GM19043 (cell line): ENCODE data around the gene FAM20A.
"Not testable (repeated sequence)": the region's sequence is repeated elsewhere in the genome, so short reads cannot be mapped to it uniquely, and the experiment has no call there.

Source experiments
- ATAC-seq: cut with Tn5 transposase; IDR thresholded peaks from one replicate; pipeline ENCODE4 v1.9.1; 2021; ENCODE audit warnings: low read depth; ENCODE audit not compliant: unreplicated experiment

The FAM20A gene

DNA sequence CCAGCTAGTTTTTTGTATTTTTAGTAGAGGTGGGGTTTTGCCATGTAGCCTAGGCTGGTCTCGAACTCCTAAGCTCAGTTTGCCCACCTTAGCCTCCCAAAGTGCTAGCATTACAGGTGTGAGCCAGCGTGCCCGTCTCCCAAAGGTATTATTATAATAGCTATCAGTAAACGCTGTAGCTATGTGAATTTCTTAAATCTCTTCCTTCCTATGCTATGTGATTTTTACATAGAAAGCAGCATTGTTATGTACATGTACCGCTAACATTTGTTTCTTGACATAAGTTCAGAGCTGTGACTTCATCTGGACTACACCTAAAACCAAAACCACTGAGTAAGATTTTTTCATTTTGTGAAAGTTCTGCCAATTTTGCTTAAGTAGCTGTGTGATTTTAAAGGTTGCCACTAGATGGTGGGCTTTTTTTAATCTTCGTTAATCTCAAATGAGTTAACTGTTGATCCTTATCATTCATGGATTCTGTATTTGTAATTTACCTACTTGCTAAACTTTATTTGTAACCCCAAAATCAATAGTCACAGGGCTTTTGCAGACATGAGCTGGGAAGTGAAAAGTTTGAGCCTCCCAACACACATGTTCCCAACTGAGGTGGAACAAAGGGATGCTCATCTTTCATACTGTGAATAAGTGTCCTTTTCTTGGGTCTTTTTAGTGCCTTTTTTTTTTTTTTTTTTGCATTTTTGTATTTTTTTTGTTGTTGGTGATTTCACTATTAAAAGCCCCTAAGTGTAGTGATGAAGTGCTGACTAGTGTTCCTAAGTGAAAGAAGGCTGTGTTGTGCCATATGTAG, 67.1 kb downstream of the FAM20A start:
- ATAC-seq, result no peak

DNA sequence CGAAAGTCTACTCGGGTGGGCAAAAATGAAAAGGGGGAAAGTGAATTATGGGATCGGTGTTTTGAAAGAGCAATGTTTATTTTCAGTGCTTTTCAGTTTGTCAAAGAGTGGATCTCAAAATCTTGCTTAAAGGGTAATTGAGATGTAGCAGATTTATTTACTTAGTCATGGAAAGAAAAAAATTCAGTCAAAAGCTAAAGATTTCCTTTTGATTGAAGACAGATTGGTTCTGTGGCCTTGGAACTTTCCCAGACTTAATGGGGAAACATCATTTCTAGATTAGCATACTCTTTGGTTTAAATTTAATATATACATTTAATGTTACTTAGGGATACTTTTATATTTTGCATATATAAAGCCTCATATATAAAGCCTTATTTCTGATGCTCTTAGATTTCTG, 68.3 kb downstream of the FAM20A start:
- ATAC-seq, result no peak

DNA sequence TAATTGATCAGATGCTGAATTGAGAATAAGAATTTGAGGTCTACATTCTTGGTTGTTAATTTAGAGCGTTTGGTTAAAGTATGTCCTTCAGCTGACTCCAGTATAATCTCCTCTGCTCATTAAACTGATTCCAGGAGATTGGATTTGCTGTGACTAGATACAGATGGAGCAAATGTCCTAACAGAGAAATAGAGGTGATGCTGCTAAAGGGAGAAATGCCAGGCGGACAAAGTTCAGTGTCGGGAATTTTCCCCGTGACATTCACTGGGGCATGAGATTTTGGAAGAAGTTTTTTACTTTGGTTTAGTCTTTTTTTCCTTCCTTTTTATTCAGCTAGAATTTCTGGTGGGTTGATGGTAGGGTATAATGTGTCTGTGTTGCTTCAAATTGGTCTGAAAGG, 69.9 kb downstream of the FAM20A start:
- no peak for ATAC-seq

DNA sequence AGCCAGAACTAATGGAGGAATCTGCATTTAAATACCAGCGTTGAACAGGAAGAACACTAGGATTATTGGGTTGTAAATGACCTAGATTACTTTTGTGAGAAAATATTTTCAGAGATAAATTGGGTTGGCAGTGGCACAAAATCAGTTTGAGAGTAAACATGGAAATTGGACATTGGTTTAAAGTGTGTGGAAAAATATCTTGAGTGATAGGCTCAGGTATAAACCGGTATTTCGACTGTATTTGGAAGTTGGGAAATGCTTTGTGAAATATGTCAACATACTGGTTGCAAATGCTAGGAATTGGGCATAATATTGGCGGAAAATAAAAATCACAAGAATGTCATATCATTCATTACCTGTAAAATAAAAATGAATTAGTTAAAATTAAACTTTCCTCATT, 73.9 kb downstream of the FAM20A start:
- ATAC-seq, result no peak

DNA sequence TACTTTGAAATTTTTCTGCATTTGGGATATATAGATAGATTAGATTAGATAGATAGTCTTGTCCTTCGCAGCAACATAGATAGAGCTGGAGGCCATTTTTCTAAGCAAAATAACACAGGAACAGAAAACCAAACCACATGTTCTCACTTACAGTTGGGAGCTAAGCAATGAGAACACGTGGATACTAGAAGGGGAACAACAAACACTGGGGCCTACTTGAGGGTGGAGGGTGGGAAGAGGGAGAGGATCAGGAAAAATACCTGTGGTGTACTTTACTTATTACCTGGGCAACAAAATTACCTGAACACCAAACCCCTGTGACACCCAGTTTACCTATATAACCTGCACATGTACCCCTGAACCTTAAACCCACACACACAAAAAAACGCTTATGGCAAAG, 74.6 kb downstream of the FAM20A start:
- ATAC-seq, result no peak

DNA sequence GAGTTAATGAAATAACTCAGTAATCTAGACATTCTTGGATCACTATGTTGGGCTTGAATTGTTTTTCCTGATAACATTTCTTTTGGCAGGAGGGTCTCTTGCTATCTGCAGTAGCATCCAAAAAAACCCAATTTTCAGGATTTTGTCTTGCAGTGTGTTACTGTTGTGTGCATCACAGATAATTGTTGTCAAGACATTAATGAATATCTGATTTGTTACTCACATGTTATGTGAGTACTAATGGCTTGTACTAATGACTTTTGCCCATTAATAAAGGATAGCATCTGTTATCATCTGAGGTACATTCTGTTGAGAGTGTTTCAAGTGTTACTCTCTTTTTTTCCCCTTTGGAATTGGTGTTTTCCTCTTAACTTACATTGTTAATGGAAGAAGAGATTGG, 78.9 kb downstream of the FAM20A start:
- no peak for ATAC-seq

DNA sequence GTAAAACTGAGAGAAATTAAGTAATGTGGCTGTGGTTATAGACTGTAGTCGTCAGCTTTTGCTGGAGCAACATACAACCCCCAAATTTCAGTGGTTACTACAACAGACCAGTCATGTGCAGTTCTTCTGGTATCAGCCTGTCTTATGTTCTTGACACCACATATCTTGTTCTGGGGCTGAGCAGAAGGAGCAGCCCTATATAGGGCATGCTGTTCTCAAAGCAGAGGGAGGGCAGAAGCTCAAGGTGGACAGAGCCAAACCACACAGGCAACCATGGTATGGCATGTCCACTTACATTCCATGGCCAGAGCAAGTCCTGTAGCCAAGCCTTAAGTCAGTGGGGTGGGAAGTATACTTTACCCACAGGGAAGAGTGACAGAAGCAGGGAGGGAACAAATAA, 81.3 kb downstream of the FAM20A start:
- ATAC-seq, result no peak

DNA sequence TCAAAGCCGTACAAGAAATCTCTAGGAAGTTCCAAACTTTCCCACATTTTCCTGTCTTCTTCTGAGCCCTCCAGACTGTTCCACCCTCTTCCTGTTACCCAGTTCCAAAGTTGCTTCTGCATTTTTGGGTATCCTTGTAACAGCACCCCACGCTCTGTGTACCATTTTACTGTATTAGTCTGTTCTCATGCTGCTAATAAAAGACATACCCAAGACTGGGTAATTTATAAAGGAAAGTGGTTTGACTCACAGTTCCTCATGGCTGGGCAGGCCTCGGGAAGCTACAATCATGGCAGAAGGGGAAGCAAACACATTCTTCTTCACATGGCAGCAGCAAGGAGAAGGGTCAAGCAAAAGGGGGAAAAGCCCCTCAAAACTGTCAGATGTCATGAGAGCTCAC, 82.1 kb downstream of the FAM20A start:
- ATAC-seq, result not testable (repeated sequence)

DNA sequence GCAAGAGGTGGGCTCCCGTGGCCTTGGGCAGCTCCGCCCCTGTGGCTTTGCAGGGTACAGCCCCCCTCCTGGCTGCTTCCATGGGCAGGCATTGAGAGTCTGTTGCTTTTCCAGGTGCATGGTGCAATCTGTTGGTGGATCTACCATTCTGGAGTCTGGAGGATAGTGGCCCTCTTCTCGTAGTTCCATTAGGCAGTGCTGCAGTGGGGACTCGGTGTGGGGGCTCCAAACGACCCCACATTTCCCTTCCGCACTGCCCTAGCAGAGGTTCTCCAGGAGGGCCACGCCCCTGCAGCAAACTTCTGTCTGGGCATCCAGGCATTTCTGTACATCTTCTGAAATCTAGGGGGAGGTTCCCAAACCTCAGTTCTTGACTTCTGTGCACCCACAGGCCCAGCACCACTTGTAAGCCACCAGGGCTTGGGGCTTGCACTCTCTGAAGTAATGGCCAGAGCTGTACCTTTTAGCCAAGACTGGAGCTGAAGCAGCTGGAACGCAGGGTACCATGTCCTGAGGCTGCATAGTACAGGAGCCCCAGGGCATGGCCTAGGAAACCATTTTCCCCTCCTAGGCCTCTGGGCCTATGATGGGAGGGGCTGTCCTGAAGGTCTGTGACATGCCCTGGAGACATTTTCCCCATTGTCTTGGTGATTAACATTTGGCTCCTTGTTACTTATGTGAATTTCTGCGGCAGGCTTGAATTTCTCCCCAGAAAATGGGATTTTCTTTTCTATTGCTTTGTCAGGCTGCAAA, 82.9 kb downstream of the FAM20A start:
- no peak for ATAC-seq

DNA sequence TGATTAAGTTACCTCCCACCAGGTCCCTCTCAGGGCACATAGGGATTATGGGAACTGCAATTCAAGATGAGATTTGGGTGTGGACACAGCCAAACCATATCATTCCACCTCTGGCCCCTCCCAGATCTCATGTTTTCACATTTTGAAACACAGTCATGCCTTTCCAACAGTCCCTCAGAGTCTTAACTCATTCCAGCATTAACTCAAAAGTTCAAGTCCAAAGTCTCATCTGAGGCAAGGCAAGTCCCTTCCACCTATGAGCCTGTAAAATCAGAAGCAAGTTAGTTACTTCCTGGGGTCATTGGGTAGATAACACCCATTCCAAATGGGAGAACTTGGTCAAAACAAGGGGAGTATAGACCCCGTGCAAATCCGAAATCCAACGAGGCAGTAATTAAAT, 83.6 kb downstream of the FAM20A start:
- not testable (repeated sequence) for ATAC-seq

DNA sequence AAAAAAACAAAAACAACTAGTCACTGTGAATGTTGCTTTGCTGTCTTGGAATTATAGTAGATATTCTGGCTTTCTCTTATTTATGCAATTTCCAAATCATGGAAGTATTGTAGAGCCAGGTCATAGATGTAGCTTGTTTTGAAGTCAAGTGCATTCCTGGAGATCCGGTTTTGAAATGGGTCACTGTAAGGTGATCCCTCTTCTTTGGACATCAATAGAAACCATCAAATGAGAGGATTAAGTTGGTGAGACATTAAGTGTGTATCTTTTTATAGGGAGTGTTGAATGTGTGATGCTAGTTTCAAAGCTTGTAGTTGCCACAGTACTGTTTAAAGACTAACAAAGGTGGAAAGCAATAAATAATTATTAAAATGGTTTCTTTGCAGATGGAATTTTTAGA, 84.4 kb downstream of the FAM20A start:
- no peak for ATAC-seq

DNA sequence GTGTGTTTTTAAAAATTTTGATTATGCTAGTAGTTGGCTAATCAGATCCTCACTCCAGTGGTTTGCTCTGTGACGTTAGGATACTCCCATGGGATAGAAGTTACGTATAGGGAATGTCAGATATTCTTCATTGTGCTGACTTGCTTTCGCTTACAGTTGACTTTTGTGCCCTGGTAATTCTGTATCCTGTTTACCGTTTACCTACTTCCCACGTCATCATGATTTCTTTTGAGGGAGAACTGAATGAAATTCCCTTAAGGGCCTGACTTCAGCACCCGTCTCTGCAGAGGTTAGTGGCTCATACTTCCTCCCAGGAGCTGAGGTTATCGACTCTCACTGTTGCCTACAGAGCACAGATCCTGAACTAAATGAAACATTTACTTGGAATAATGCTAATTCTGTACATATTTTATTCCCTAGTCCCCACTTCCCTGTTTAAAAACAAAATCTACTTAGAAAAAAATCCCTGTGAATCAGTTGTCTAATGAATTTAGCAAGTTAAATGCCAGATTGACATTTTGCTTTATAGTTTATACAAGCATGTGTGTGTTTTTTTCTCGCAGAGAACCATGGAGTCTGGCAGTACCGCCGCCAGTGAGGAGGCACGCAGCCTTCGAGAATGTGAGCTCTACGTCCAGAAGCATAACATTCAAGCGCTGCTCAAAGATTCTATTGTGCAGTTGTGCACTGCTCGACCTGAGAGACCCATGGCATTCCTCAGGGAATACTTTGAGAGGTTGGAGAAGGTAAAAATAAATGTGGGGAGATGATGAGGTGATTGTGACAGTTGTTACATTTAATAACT, 86.1 kb downstream of the FAM20A start:
- ATAC-seq, result no peak

DNA sequence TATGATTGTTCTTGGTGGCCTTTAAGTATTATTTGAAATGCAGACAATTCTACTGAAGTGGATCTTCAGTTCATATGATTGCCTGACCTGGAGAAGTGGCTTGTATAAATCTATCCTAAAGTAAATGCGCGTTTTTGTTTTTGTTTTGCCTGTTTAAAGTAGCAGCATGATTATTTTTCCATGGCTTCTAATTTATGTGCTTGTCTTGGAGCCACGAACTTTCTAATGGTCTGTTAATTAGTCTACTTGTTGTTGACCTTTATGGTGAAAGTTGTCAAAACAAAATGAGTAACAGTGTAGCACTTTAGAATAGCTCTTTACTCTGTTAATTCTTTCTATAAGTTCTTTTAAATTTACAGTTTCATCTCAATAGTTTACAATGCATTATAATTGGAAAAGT, 87.2 kb downstream of the FAM20A start:
- ATAC-seq, result no peak

DNA sequence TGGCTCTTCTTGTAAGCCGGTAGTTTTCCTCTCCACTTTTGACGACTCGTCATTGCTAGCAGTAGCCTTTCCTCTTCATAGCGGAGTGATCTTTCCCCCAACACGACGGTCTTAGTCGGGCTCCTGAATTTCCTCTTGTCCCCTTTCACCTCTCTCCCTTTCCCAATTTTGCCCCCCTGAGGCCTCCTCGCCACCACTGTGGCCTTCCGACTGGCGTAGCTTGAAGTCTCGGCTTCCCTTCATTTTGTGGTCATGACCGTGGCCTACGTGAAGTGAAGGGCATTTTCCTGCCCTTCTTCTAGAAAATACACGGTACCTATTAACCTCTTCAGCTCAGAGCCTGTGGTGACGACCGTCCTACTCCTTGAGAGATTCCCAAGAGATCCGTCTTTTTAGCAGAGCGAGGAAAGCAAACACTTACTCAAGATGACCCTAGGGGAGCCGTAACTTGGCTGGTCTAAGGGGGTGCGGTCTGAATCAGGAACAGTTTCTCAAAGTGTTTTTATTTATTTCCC, 88.2 kb downstream of the FAM20A start:
- ATAC-seq, result no peak

DNA sequence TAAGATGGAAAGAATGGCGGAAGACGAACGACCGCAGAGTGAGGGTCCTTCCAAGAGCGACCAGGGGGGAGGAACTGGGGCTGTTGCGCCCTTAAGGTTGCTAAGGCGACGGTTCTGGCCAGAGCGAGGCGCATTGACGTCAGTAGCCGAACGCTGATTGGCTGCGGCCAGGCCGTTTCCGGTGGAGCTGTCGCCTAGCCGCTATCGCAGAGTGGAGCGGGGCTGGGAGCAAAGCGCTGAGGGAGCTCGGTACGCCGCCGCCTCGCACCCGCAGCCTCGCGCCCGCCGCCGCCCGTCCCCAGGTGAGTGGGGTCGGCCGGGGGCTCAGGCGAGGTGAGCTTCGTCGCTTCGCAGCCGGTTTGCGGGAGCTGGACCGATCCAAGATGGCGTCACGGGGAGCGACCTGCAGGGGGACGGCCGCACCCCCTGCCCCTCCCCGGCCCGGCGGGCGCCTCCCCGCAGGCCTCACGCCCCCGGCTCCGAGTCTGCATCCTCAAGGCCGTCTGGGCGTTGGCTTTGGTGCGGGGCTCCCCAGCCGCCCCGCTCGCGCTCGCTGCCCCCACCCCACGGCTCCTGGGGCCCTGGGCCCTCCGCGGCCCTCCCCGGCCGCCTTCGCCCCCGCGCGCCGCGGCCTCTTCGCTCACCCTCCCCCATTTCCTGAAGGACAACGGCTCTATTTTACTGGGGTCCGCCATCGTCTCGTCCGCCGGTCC, 88.8 kb downstream of the FAM20A start, which contains the start of gene PRKAR1A:
Gene PRKAR1A, plus strand, starts transcription at position 184 of the 713 bp plus-strand sequence. CDS start 2,970 bp downstream, outside the sequence.
- ATAC-seq, result peak; percentile 83

DNA sequence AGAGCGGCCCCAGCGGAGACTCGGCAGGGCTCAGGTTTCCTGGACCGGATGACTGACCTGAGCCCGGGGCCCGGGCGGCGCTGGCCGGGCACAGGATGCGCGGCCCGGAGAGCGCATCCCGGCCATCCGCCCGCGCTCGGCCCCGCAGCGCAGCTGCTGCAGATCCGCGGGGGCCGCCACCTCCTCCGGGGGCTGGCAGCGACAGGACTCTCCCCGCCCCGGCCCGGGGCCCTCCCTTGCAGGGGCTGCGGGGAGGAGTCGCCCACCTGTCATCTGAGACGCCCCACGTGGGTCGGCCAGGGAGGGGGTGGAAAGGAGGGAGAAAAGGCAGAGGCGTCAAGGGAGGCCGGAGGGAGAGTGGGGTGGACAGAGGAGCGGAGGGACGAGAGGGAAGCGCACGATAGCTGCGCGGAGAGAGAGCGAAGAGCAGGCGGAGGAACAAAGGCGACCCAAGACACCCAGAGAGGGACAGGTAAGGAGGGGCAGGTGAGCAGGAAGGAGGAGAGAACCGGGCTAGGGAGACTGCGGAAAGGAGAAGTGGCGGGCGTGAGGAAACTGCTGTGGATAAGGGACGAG, 89.4 kb downstream of the FAM20A start:
- peak; percentile 37 for ATAC-seq

DNA sequence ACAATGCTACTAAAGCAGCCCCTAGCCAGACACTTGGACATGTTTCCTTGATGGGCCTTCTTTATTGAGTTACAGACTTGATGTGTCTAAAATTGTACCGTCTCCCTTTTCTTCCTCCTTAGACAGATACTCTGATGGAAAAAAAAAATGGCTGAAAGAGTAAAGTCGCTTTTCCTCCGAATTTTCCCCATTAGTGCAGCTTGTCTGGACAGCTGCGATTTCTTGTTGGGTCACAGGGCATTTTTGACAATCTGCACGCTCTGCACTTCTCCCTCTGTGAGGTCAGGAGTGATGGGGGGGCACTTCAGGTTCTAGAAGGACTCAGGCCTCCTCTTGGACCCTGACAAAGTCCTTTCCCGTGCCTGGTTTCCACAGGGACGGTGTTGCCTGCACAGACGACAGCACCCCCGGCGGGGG, 89.9 kb downstream of the FAM20A start:
- ATAC-seq, result no peak

DNA sequence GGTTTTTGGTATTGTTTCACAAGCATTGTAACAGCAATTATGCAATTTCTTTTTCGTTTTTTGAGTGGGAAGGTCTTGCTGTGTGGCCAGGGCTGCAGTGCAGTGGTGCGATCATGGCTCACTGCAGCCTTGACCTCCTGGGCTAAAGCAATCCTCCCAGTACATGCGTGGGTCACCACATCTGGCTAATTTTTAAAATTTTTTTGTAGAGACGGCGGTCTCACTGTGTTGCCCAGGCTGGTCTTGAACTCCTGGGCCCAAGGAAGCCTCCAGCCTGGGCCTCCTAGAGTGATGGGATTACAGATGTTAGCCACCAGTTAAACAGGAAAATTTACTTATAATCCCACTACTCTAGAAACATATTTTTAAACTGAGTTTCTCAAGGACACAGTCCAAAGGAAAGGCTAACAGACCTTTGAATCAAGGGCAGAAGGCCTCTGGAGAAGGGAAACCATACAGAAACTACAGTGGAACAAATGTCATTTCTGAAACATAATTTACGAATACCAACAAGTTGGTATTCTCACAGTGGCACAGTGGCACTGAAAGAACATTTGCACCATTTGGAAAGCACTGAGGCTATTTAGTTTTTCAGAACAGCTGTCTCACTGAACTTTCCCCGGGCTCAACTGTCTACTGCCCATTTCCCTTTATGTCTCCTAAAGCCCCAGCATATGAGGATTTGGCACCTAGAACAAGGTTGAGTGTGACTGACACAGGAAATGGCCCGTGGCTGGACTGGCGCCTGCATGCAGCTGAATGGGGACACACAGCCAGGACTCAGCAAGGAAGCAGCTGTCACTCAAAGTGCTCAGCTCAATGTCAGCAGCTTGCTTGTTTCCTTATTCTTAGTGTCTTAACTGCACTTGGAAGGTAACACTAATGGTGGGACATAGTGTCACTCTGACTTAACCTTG, 91.8 kb downstream of the FAM20A start:
- no peak for ATAC-seq

DNA sequence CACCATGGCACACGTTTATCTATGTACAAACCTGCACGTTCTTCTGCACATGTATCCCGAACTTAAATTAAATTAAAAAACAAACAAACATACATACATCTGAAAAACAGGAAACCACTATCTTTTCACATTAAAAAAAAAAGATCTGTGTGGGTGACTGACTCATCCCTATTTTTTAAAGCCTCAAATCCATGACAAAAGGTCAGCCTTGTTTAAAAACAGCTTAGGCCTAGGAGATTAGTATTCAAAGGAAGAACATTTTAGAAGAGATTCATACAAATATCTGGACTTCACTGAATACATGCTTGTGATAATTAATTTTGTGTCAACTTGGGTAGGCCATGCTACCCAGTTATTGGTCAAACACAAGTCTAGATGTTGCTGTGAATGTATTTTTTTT, 93.6 kb downstream of the FAM20A start:
- ATAC-seq, result no peak
